GM18511 (cell line): ENCODE measurements around the gene PMPCA.
A peak's percentile ranks its signal among the peaks of the same experiment; 100 is the strongest.

Experiments used
- ATAC-seq: cut with Tn5 transposase; IDR thresholded peaks from one replicate; pipeline ENCODE4 v1.9.1; 2021; ENCODE audit warnings: mild to moderate bottlenecking, moderate library complexity; ENCODE audit not compliant: unreplicated experiment

Gene PMPCA

DNA sequence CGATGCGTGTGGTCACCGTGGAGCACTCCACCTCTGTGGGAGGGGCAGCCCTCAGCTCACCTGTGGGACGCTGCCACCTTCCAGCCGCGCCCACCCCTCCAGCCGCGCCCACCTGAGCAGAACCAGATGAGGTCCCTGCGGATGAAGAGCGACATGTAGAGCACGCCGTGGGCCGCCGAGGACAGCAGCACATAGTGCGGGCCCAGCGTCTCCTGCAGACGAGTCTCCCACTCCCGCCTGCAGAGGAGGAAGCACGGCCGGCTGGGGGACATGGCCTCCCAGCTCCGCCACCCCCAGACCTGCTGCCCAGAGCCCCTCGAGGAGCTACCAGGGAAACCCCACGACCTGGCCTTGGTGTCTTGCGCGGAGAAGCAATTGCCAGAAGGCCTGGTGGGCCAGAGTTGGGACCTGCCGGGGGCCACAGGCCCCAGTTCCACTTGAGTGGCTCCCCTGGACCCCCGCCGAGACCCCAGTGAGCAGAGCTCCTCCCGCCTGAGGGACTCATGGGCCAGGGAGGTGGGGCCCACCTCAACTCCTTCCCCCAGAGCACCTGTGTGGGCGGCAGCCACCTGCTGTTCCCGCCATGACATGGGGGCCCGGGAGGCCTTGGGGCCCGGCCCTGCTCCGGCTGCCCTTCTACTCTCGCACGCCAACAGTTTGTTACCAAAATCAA, 22.7 kb downstream of the PMPCA start:
- ATAC-seq, result no peak

DNA sequence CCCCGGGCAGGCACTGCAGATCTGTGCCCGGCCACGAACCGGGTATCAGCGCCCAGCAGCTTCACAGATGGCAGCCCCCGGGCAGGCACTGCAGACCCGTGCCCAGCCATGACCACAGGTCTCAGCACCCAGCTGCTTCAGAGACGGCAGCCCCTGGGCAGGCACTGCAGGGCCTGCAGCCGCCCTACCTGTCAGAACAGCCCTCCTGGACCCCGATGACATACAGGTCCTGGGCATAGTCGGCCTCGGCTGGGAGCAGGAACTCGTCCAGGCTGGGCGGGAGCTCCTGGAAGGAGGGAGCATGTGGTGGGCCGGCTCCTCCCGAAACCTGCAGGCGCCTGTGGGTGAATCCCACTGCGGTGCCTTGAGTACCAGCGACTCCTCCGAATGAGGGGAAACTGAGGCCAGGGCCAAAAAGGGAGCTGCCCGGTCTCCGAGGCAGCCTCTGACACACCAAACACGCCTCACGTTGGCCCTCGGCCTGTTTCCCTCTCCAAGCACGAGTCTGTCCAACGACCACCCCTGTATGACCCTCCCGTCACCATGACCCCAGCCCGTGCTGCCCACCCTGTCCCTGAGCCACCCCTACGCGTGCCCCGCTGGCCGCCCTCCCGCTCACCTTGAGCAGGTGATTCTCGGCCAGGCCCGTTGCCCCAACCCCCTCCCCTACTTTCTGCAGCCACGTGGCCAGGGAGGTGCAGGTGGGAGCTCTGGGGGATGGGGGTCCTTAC, 23.6 kb downstream of the PMPCA start:
- ATAC-seq, result no peak

DNA sequence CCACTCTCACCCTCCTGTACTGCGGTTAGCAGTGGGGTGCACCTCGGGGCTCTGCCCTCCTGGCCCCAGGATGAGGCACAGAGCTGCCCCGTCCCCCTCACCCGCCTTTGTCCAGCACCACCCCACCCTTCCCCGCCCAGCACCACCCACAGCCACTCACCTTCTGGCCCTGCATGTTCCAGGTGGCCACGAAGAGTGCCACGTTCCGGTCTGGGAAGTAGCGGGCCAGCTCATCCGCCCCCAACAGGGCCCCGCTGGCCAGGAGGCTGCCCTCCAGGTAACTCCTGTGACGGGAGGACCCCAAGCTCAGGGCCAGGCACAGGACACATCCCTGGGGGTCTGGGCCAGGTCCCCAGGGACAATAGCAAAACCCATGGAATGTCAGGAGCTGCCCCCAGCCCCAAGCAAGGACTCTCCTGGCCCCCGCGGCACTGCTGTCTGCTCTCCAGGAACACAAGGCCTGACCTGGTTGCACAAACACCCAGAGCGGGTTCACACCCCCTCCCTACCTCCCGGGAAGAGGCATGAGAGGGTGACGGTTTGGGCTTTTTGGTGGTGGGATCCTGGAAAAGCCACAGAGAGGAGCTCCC, 24.2 kb downstream of the PMPCA start:
- no peak for ATAC-seq

DNA sequence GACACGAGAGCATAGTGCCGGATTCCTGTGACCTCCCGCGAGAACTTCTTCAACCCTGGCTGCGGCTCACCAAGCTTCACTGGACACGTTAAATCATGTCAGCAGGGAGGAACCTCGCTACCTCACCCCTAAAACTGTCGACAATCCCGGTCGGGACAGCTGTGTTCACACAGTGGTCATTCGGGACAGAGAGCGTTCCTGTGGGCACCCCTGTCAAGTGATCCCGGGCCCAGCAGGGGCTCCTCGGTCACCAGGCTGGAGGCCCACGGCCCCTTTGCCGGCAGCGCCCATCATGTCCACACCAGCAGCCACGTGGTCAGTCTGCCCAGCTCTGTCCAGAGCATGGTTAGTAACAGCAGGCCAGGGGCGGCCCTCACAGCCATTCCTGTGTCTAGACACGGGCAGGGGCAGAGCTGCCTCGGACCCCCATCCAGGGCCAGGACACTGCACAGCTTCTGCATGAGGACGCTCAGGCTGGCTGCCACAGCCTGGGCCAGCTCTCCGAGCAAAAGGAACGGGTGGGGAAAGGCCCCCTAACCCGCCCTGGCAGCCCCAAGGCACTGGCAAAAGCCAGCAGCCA, 25.7 kb downstream of the PMPCA start:
- no peak for ATAC-seq

DNA sequence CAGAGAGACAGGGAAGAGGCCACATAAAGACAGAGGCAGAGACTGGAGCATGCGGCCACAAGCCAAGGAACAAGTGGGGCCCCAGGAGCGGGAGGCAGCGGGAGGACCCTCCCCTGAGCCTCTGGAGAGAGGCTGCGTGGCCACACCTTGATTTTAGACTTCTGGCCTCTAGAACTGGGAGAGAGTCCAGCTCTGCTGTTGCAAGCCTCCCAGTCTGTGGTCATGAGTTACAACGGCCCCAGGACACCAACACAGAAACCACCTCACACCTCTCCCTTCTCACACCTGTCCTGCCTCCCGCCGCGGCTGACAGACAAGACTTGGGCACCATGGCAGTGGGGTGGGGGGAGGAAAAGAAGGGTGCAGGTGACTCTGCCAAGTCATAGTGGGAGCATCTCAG, 27.0 kb downstream of the PMPCA start:
- no peak for ATAC-seq

DNA sequence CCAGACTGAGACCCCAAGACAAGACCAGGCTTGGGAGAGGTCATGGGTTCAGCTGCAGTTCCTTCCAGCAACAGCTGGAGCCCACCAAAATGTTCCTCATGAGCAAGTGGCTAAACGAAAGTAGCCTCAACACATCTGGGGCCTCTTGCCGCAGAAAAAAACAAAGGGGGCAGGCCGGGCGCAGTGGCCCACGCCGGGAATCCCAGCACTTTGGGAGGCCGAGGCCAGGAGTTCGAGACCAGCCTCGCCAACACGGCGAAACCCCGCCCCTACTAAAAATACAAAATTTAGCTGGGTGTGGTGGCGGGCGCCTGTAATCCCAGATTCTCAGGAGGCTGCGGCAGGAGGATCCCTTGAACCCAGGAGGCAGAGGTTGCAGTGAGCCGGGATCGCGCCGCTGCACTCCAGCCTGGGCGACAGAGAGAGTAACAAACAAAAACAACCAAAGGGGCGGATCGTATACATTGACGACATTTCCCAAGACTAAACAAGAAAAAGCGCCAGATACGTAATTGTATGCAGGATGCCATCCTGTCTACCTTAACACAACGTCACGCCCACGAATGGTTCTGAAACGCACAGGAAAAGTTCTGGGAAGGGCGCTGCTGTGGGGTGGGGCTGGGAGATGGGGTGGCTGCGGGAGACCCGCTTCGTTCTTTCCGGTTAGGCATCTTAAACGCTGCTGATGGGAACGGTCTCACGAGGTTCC, 27.5 kb downstream of the PMPCA start:
- ATAC-seq, result no peak

DNA sequence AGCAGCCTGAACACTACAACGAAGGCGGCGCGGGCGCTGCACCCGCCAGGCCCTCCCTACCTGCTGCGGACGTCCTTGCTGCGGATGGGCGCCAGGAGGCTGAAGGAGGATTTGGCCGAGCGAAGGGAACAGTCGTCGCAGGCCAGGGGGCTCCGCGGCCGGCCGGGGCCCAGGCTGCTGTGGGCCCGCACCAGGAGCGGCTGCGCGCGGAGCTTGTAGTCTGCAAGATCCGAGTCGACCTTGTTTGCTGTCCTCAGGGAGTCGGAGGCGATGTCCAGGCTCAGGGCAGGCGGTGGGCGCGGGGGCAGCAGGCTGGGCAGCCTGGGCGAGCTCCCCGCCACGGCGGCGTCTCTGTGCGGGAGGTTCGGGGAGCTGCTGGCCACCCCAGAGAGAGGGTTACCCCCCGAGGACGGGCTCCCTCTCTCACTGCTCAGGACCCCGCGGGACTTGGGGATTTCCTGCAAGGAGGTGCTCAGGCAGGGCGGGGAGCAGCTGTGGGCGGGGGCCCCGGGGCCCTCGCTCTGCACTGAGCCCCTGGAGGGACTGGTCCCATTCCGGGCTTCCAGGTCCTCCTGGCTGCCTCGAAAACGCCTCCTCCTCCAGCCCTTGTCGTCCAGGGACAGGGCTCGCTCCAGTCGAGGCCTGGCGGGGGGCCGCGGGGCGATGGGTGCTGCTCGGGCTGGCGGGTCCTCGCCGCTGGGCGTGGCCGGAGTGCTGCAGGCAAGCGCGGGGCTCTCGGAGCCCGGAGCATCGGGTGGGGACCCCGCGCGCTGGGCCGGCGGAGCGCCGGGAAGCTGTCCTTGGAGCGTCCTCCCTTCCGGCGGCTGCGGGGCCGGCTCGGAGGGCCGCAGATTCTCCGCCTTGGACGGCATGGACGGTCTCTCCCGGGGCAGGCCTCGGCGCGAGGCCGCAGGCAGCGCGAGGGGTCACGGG, 28.4 kb downstream of the PMPCA start:
- ATAC-seq, result peak; percentile 64

DNA sequence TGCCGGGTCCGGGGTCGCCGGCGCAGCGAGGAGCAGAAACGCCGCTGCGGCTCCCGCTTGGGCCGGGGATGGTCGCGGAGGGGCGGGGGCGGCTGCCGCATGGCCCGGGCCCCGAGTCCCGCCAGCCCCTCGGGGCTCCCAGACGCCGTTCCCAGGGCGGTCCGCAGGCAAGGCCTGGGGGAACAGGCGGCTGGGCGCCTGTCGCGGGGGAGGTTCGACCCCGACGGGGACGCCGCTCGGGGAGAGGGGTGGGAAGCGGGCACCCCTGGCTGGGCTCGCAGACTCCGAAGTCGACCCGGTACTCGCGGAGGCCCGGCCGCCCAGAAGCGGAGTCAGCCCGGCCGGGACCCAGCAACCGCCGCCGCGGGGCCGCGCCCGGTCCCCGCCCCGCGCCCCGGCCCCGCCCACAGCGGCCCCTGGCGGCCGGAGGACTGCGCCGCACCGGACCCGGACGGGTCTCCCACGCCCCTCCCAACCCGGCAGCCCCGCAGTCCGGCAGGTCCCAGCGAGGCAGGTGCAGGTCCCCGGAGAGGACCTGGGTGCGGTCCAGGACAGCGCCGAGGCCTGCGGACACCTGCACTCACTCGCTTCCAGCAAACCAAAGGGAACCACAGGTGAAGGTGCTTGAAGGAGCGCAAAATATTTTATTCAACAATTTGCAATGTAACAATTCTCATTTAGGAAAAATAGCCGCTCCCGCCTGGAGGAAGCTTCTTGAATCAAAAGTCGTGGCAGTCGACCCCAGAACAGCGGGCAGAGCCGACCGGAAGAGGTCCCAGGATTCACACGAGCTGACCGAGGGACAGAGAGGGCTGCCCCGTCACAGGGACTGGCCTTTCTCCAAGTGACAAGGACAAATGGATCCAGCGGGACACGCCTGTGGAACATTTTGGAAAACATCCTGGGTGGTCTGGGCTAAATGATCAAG, 29.3 kb downstream of the PMPCA start, which contains the start of gene INPP5E:
Gene INPP5E, minus strand, starts transcription at position 365 of the 928 bp plus-strand sequence. CDS start 426 bp downstream, outside the sequence.
- peak; percentile 69 for ATAC-seq

DNA sequence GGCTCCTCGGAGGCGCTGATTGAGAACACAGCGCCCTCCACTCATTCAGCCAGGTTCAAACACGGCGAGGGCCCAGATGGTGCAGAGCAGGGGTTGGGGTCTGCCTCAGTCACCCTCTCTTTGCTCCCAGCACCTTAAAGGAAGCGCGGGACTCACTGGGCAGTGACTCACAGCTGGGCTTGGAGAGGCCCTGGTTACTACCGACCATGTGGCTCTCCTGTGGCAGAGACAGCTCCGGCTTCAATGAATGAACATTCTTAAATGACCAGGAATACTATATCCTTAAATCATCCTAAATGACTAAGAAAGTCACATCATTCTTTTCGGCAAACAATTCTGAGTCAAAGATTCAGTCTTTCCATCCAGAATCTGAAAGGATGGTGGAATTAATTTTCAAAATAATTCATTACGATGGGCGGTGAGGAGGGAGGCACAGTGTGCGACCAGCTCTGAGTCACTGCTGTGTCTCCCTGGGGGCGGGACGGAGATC, 30.8 kb downstream of the PMPCA start:
- no peak for ATAC-seq

DNA sequence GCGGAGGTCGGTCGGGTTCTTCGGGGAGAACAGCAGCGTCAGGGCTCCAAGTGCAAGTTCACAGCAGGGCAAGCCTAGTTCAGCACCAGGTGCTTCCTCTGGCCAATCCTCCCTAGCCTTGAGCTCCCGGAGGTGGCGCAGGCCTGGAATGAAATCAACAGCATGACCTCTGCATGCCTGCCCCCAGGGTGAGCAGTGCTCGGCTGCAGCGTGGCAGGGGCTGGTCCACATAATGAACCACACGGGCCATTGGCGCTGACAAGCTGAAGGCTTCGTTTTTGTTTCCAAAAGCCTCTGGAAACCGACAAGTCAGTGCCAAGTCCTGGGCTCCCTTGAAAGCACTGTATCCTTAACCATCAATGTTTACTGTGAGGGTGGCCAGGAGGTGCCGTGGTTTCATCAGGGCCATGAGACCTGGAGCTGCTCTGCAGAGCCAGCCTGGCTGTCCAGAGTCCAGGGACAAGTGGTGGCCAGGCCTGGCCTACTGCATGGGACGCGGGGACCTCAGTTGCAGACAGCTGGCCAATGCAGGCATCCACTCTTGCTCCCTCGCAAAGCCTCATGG, 31.3 kb downstream of the PMPCA start:
- no peak for ATAC-seq

DNA sequence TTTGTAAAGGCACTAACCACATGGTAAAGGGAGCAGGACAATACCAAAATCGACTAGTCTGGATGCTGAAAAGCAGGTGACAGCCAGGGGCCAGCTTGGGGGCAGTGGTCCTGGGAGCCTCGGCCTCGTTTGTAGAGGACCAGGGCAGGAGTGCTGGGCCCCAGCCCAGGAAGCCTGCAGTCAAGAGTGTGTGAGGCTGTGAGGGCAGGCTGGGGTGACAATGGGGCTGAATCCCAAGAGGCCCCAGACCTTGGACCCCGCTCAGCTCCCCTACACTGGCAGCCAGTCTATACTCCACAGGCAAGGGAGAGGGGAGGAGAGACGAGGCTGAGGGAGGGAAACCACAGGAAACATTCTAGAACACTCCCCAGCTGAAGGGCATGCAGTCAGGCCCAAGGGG, 31.8 kb downstream of the PMPCA start:
- ATAC-seq, result no peak

DNA sequence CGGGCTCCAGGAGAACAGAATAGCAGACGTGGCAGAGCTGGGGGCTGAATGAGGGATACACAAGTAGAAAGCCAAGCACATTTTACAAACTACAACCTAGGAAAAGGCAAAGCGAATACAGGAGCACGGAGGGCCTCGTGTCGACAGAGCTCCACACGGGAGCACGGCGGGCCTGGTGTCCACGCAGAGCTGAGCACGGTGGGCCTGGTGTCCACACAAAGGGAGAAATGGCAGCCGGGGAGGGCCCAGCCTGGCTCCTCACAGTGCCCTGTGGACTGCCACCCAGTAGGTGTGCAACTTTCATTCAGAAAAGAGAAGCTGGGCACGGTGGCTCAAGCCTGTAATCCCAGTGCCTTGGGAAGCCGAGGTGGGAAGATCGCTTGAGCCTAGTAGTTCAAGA, 32.6 kb downstream of the PMPCA start:
- ATAC-seq, result no peak

DNA sequence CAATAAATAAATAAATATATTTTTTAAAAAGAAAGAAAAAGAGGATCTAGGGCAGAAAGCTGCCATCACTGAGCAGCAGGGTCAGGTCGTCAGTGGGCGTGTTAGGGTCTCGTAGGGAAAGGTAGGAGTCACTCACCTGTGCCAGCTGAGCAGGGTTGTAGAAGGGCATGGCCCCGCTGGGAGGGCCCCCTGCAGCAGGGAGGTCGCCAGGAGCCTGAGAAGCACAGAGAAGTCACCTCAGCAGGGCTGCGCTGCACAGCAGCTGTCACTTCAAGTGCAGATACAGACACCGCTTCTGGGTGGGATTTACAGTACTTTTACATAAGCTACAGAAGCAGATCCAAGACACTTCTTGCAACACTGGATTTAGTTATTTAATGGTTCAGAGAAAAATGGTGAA, 33.2 kb downstream of the PMPCA start:
- ATAC-seq, result no peak

DNA sequence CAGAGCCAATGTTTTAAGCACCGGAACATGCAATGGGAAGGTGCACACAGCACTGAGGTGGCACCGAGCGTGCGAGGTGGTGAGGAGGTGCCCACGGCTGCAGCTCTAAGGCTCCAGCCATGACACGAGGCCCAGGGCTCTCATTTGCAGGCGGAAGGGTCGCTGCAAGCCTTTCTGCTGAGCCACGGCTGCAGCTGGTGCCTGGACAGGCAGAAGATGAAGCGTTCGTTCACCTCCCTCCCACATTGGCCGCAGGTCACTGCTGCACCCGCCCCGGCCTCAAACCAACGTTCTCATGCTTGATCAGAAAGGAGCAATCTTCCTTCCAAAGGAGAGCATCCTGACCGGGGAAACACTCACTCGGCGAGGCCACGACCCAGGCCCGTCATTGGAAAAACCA, 33.6 kb downstream of the PMPCA start:
- no peak for ATAC-seq

DNA sequence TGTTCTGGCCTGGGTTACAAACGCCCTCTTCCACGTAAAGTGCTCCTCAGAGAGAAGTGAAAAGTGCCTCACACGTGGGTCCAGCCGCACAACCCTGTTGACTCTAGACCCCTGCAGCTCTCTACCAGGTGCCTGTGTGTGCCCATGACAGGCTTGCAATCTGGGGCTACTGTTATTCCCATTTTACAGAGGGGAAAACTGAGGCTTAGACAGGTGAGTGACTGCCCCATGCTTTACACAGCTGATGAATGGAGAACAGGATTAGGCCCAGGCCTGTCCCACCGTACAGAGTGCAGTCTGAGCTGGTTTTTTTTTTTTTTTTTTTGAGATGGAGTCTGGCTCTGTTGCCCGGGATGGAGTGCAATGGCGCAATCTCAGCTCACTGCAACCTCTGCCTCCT, 35.3 kb downstream of the PMPCA start:
- ATAC-seq, result no peak

DNA sequence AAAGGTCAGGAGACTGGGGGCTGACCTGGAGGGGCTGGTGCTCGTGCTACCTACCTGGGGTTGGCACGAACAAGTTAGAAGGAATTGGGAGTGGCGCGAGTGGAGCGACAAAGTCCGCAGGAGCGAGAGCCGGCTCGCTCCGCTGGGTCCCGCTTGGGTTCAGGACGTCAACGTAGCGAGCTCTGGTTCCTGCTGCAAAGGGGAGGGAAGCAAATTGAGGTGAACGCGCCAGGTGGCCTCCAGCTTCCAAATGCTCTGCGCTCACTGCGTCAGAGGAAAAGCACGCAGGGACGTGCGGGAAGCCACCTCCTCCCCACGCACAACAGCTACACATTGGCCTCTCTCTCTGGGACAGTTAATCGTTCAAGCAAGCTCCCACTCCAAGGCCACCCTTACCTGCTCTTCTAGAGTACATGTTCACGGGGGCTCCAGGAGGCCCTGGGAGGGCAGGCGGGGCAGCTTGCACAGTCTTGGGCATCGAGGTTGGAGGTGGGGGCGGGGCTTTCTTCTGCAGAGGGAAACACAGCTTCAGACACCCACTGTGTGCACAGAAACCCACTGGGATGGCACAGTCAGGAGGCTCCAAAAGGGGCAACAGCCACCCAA, 36.8 kb downstream of the PMPCA start:
- ATAC-seq, result no peak

DNA sequence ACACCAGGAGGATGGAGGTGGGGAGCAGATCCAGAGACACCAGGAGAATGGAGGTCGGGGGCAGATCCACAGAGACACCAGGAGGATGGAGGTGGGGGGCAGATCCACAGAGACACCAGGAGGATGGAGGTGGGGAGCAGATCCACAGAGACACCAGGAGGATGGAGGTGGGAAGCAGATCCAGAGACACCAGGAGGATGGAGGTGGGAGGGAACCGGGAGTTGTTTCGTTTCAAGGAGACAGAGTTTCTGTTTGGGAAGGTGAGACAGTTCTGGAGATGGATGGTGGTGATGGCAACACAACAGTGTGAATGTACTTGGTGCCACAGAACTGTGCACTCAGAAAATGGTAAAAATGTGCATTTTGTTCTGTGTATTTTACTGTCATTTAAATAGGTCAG, 38.2 kb downstream of the PMPCA start:
- ATAC-seq, result no peak

DNA sequence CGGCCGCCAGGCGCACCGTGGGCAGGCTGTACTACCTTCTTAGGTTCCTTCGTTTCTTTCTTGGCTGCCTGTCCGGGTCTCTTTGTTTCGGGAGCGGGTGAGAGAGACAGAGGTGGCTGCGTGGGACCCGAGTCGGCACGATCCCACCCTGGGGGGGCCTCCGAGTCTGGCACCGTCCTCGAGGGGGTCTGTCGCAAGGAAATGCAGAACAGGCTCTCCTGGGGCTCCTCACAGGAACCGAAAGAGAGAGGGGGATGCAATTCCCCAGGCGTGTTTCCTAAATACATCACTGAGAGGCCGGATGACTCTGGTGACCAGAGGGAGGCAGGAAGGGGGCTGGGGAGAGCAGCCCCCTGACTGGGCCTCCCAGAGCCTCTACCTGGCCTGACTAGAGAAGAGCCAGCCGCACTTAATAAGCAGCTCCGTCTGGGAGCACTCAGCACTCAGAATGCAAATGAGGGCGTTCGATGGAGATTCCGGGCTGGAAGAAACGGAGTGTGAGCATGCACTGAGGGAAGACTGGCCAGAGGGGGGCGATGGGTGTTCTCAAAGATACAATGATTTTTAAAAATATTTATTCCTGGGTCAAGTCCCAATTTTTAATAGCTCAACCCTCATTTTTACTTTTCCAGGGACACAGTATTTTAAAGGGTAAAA, 40.9 kb downstream of the PMPCA start:
- no peak for ATAC-seq
